Measurements from ENCODE around the gene CREB1.

CREB1 gene

DNA sequence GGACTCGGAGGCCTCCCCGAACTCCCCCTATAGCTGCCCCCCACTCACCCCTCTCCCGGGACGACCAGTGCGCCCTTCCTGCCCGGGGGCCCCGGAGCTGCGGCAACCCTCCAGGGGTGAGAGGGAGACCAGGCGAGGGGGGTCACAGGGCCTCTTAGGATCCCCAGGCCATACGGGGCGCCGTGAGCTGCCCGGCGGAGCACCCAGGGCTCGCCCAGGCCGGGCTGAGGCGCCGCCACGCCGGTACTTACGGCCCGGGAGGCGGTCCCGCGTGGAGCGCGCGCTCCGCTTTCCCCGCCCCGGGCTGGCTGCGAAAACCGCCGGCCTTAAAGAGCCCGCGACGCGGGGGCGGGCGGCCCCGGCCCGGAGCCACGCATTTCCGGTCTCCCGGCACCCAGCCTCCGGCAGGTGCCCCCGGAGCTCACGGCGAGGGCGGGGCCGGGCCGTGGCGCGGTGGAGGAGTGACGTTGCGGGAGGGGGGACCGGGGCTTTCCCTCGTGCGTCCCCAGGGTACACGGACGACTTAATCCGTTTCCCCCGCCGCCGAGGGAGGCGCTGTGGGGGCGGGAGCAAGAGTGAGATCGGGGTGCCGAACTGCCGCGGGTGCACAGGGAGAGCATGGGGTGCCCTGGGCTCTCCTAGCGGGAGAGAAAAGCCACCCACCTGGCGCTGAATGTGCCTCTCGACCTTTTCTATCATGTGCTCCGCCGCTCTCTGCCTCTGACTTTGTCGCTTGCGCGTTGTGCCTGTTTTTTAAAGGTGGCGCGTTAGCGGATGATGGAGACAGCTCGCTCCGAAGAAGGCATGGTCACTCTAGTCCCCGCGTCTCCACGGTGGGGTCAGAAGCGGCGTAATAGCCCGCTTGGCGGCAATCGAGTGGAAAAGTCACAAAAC, 95.5 kb downstream of the CREB1 start, which contains the start of gene METTL21A:
METTL21A (minus strand) TSS at position 381 of the 894 bp plus-strand sequence. CDS start 1,019 bp downstream, outside the sequence.
- Histone ChIP-seq H3K9me3 (ENCODE audit: control insufficient read depth, insufficient read depth, low read depth, low read length) (no peaks in the 10 kb centered on the region), H3K36me3 (ENCODE audit: control insufficient read depth in 2 of 2, insufficient read depth in 1 of 2, low read length in 2 of 2) (peaks cover 13 to 31% of the 10 kb centered on the region in 2 experiments; a peak in 2 of 3 replicates), H3K27ac (ENCODE audit: extremely low read depth, low read depth, low read length) (peak within 1 kb of the TSS; percentile 88), H3K4me1 (ENCODE audit: control insufficient read depth, insufficient read depth, low read length) (0 out of 2 replicates have a peak, but pooled peaks cover 3% of the 10 kb centered on the region), H3K4me3 (ENCODE audit: low read depth, low read length) (peak within 1 kb of the TSS; percentile 81)
- ChIA-PET CTCF (interaction anchor here (0.6 to 1.9 kb wide), 22 partner anchors 12 to 957 kb away, joined by 3 to 10 read pairs (median 3); no protein-coding TSS in a partner anchor), POLR2A (interaction anchor here (0.6 to 3.0 kb wide), 13 partner anchors 8 to 459 kb away, joined by 3 to 38 read pairs (median 4); partner anchors contain the start of genes CCNYL1, CREB1, KLF7 and PLEKHM3)
- TF ChIP-seq ZNF19 (tag by site-specific recombination; IDR thresholded peaks at IDR 0.05; ENCODE audit: low read depth) (no peak), ZNF423 (tag by site-specific recombination; IDR thresholded peaks at IDR 0.05) (peak; percentile 100), ZBTB1 (tag by site-specific recombination; IDR thresholded peaks at IDR 0.05) (0 out of 2 replicates have a peak, but pooled peaks have one; percentile 35), KLF1 (tag by site-specific recombination; IDR thresholded peaks at IDR 0.05) (0 out of 2 replicates have a peak, but pooled peaks have one; percentile 30), ZNF341 (tag by site-specific recombination; IDR thresholded peaks at IDR 0.05; ENCODE audit: low read depth) (peak; percentile 34; the same call in 1 of the 2 replicates), KLF9 (tag by site-specific recombination; IDR thresholded peaks at IDR 0.05; ENCODE audit: low read depth) (peak; percentile 73), ZNF211 (tag by site-specific recombination; IDR thresholded peaks at IDR 0.05; ENCODE audit: low read depth) (no peak), ZNF555 (tag by site-specific recombination; conservative IDR thresholded peaks at IDR 0.05) (no peak), ZNF292 (tag by site-specific recombination; IDR thresholded peaks at IDR 0.05; ENCODE audit: borderline replicate concordance, low read depth) (no peak), ZSCAN16 (tag by site-specific recombination; IDR thresholded peaks at IDR 0.05) (no peak), ZNF701 (tag by site-specific recombination; IDR thresholded peaks at IDR 0.05) (no peak), ZBTB17 (tag by site-specific recombination; IDR thresholded peaks at IDR 0.05) (peak; percentile 80), WT1 (tag by site-specific recombination; IDR thresholded peaks at IDR 0.05) (peak; percentile 48; the same call in 1 of the 2 replicates), IKZF3 (tag by site-specific recombination; IDR thresholded peaks at IDR 0.05) (peak; percentile 64; the same call in 1 of the 2 replicates), GLIS2 (tag by site-specific recombination; IDR thresholded peaks at IDR 0.05) (peak; percentile 81), ZNF24 (tag by site-specific recombination; IDR thresholded peaks at IDR 0.05) (peak; percentile 36; the same call in 1 of the 2 replicates), SCRT1 (tag by site-specific recombination; IDR thresholded peaks at IDR 0.05; ENCODE audit: borderline replicate concordance) (no peak), ZNF266 (tag by site-specific recombination; IDR thresholded peaks at IDR 0.05; ENCODE audit: low read depth) (no peak)
- TF ChIP-seq, protein P1, sequence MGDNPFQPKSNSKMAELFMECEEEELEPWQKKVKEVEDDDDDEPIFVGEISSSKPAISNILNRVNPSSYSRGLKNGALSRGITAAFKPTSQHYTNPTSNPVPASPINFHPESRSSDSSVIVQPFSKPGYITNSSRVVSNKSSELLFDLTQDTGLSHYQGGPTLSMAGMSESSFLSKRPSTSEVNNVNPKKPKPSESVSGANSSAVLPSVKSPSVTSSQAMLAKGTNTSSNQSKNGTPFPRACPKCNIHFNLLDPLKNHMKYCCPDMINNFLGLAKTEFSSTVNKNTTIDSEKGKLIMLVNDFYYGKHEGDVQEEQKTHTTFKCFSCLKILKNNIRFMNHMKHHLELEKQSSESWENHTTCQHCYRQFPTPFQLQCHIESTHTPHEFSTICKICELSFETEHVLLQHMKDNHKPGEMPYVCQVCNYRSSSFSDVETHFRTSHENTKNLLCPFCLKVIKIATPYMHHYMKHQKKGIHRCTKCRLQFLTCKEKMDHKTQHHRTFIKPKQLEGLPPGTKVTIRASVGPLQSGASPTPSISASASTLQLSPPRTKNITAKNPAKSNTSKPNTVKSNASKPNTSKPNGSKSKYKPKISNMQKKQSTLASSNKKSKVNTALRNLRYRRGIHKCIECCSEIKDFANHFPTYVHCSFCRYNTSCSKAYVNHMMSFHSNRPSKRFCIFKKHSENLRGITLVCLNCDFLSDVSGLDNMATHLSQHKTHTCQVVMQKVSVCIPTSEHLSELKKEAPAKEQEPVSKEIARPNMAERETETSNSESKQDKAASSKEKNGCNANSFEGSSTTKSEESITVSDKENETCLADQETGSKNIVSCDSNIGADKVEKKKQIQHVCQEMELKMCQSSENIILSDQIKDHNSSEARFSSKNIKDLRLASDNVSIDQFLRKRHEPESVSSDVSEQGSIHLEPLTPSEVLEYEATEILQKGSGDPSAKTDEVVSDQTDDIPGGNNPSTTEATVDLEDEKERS (tag by site-specific recombination; IDR thresholded peaks at IDR 0.05) = 0 out of 2 replicates have a peak, but pooled peaks have one; percentile 18
- TF ChIP-seq, protein P2, sequence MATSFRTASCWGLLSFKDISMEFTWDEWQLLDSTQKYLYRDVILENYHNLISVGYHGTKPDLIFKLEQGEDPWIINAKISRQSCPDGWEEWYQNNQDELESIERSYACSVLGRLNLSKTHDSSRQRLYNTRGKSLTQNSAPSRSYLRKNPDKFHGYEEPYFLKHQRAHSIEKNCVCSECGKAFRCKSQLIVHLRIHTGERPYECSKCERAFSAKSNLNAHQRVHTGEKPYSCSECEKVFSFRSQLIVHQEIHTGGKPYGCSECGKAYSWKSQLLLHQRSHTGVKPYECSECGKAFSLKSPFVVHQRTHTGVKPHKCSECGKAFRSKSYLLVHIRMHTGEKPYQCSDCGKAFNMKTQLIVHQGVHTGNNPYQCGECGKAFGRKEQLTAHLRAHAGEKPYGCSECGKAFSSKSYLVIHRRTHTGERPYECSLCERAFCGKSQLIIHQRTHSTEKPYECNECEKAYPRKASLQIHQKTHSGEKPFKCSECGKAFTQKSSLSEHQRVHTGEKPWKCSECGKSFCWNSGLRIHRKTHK (tag by site-specific recombination; IDR thresholded peaks at IDR 0.05) = no peak
- TF ChIP-seq, protein P3, sequence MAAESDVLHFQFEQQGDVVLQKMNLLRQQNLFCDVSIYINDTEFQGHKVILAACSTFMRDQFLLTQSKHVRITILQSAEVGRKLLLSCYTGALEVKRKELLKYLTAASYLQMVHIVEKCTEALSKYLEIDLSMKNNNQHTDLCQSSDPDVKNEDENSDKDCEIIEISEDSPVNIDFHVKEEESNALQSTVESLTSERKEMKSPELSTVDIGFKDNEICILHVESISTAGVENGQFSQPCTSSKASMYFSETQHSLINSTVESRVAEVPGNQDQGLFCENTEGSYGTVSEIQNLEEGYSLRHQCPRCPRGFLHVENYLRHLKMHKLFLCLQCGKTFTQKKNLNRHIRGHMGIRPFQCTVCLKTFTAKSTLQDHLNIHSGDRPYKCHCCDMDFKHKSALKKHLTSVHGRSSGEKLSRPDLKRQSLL (tag by site-specific recombination; IDR thresholded peaks at IDR 0.05) = peak; percentile 99
- TF ChIP-seq, protein P4, sequence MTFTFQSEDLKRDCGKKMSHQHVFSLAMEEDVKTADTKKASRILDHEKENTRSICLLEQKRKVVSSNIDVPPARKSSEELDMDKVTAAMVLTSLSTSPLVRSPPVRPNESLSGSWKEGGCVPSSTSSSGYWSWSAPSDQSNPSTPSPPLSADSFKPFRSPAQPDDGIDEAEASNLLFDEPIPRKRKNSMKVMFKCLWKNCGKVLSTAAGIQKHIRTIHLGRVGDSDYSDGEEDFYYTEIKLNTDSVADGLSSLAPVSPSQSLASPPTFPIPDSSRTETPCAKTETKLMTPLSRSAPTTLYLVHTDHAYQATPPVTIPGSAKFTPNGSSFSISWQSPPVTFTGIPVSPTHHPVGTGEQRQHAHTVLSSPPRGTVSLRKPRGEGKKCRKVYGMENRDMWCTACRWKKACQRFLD (tag by site-specific recombination; IDR thresholded peaks at IDR 0.05) = no peak
- TF ChIP-seq, protein P5, sequence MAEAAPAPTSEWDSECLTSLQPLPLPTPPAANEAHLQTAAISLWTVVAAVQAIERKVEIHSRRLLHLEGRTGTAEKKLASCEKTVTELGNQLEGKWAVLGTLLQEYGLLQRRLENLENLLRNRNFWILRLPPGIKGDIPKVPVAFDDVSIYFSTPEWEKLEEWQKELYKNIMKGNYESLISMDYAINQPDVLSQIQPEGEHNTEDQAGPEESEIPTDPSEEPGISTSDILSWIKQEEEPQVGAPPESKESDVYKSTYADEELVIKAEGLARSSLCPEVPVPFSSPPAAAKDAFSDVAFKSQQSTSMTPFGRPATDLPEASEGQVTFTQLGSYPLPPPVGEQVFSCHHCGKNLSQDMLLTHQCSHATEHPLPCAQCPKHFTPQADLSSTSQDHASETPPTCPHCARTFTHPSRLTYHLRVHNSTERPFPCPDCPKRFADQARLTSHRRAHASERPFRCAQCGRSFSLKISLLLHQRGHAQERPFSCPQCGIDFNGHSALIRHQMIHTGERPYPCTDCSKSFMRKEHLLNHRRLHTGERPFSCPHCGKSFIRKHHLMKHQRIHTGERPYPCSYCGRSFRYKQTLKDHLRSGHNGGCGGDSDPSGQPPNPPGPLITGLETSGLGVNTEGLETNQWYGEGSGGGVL (tag by site-specific recombination; IDR thresholded peaks at IDR 0.05) = peak; percentile 98
- TF ChIP-seq, protein P6, sequence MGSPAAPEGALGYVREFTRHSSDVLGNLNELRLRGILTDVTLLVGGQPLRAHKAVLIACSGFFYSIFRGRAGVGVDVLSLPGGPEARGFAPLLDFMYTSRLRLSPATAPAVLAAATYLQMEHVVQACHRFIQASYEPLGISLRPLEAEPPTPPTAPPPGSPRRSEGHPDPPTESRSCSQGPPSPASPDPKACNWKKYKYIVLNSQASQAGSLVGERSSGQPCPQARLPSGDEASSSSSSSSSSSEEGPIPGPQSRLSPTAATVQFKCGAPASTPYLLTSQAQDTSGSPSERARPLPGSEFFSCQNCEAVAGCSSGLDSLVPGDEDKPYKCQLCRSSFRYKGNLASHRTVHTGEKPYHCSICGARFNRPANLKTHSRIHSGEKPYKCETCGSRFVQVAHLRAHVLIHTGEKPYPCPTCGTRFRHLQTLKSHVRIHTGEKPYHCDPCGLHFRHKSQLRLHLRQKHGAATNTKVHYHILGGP (tag by site-specific recombination; IDR thresholded peaks at IDR 0.05) = no peak

Data from HEK293 (cell line).